ENCODE measurements around the gene ADSL.

ADSL gene

DNA sequence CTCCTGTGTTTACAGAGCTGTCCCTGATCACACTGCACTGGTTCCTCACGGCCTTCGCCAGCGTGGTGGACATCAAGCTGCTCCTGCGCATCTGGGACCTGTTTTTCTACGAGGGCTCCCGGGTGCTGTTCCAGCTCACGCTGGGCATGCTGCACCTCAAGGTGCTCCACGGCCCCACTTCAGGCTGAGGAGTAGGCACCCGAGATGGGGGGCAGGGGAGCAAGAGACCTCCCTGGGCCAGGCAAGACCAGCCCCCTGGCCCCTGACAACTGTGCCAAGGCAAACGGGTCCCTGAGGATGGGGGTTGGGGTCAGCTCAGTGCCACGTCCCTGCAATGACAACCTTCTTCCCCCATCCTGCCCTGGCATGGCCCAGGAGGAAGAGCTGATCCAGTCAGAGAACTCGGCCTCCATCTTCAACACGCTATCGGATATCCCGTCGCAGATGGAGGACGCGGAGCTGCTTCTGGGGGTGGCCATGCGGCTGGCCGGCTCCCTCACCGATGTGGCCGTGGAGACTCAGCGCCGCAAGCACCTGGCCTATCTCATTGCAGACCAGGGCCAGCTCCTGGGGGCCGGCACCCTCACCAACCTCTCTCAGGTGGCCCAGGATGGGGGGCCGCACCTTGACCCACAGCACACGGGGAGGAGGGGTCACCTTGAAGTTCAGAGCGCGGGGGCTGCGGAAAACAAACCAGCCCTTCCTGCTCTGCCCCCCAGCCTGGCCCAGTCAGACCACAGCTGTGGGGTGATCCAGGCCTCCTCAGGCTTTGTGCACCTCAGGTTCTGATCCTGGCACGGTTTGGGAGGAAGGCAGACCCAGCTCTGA is 60.0 kb downstream of the ADSL start:
- DNase-seq, result no peak

DNA sequence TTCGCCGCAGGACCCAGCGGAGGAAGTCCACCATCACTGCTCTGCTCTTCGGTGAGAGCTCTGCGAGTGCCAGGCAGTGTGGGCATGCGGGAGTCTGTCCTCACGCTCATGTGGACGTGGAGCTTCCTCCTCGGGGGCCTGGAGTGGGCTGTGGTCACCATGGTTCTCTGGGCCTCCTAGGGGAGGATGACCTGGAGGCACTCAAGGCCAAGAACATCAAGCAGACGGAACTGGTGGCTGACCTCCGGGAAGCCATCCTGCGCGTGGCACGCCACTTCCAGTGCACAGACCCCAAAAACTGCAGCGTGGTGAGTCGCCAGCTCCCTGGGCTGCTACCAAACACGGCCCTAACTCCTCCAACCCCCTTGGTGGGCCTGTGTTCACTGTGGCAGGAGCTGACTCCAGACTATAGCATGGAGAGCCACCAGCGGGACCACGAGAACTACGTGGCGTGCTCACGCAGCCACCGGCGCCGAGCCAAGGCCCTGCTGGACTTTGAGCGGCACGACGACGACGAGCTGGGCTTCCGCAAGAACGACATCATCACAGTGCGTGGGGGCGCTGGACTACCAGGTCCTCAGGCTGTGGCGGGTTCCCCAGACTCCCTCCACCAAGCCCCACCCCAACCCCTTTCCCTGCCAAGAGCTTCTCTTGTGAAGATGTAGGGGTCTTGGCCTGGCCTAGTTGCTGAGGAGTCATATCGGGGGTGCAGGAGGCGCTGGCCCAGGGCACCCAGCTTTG is 60.9 kb downstream of the ADSL start:
- no peak for DNase-seq

DNA sequence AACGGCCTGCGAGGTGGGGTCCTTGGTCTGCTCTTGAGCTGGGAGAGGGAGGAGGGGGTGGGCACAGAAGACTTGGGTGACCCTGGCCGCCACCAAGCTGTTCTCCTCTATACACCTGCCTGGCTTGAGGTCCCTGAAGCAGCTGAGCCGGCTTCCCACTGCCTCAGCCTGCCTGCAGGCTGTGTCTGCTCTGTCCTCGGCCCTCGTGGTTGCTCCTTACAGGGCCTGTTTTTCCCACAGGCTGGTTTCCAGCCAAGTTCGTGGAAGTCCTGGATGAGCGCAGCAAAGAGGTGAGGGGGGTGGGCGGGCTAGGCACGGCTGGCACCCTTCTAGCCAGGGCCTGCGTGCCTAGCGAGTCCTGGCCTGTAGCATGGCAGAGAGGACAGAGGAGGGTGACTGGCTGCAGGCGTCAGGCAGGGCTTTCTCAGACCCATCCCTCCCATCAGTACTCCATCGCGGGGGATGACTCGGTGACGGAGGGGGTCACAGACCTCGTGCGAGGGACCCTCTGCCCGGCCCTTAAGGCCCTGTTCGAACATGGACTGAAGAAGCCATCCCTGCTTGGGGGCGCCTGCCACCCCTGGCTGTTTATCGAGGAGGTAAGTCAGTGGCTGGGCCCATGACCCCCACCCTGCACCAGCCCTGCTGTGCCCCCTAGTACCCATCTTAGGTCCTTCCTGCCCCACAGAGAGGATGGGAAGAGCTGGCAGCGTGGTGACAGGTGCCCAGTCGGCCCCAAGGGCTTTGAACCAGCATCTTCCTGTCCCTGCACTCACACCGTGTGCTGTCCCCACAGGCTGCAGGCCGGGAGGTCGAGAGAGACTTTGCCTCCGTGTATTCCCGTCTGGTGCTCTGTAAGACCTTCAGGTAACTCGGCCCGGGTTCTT is 61.8 kb downstream of the ADSL start:
- no peak for DNase-seq

DNA sequence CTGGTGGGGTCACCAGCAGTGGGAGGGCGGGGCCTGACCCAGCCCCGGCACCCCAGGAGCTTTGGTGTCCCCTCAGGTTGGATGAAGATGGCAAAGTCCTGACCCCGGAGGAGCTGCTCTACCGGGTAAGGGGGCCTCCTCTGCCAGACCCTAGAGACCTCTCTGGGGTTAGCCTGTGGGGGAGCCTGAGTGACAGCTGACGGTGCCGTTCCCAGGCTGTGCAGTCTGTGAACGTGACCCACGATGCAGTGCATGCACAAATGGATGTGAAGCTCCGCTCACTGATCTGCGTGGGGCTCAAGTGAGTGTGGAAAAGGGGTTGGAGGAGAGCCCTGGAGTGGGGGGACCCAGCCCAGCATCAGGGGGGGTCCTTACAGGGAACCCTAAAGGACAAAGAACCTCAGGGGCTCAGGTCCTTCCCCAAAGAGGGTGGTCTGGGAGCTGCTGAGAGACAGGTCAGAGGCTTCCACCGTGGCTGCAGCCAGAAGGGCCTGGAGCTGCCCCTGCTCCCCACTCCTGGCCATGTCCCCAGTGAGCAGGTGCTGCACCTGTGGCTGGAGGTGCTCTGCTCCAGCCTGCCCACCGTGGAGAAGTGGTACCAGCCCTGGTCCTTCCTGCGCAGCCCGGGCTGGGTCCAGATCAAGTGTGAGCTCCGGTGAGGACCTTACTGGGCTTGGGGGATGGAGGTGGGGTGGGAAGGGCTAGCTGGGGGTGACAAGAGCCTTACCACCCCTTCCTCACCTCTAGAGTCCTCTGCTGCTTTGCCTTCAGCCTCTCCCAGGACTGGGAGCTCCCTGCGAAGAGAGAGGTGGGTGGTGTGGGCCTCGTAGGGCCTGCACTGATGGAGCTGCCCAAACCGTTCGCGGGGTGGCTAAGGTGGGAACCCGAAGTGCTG is 62.7 kb downstream of the ADSL start:
- DNase-seq, result no peak

DNA sequence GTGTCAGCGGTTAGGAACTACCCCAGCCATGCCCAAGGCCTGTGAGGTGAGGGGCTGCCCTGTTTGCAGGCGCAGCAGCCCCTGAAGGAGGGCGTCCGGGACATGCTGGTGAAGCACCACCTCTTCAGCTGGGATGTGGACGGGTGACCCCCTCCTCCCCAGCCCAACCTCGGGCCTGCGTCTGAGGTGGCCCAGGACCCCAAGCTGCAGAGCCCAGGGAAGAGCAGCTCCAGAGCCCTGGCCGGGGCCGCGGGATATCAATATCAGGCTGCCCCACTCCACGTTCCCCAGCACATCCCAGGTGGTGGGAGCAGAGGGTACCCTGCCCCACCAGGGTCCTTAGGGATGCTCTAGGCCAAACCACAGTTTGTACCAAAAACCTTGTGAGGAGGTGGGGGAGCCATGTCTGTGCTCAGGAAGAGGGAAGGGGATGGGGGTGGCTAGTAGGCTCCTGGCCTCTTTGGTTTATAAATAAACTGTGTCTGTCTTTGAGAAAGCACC is 63.4 kb downstream of the ADSL start:
- DNase-seq, result no peak

DNA sequence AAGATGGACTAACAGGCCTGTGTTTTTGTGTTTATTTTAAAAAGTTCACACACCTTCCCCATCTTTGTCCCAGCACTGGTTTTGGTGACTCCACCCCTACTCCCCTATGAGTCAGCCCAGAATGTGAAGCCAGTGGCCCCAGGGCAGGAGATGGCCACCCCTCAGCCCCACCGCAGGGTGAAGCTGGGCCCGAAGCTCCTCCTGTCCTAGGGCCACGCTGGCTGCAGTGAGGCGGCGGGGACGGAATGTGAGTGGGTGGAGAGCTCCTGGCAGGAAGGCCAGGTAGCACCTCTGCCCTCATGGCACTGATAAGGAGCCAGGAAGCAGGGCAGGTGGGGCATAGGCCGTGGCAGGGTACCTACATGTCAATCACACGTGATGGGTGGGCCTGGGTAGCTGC is 64.0 kb downstream of the ADSL start:
- DNase-seq, result no peak

DNA sequence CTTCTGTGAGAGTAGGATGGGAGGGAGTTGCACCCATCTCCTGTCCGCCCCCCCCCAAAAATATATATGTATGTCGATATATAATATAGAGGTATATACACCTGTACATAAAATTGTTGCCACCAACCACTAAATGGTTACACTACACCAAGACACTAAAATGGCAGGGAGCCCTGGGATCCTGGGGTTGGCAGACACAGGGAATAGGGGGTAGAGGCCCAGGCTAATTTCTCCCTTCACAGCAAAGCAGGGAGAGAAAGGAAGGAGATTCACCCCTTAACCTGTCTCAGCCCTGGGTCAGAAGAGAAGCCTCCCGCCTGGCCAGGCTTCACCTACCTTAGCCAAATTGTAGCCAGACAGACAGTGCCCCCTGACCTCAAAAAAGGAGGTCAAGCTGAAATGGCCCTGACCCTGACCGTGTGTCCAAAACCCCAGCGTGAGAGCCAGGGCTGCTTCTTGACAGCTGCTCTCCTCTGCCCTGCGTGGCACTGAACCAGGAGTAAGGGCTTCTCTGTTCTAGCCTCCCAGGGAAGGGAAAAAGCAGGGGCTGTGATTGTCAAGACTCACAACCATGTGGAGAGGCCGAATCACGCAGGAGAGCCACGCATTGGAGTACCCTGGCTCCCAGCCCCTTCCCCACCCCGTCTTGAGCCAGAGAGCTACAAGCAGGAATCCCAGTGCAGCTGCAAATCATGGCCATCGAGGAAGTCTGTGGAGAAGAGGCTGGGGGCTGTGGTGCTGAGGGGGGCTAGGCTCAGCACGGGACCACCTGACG is 64.6 kb downstream of the ADSL start:
- no peak for DNase-seq

DNA sequence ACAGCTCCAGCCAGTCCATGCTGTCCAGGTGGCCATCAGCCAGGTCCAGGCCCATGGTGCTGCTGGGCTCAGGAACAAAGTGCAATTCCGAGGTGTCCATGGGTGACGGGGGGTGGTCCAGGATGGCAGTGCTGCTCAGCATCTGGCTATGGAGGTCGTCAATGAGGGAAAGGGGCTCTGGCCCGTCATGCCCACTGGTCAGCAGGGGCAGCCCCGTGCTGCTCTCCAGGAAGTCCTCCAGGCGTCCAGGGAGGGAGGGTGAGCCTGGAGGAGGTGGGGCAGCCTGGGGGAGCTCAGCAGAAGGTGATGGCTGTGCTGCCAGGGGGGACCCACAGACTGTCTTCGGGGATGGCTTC is 65.2 kb downstream of the ADSL start:
- no peak for DNase-seq

DNA sequence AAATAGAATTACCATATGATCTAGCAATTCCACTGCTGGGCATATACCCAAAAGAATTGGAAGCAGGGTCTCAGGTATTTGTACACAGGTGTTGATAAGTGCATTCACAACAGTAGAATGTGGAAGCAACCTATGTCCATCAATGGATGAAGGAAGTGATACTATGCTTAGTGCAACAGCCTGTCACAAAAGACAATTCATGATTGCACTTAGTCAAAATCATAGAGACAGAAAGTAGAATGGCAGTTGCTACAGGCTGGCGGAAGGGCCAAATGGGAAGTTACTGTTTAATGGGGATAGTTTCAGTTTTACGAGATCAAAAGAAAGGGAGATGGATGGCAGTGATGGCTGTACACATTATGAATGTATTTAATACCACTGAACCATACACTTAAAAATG is 66.1 kb downstream of the ADSL start:
- no peak for DNase-seq

DNA sequence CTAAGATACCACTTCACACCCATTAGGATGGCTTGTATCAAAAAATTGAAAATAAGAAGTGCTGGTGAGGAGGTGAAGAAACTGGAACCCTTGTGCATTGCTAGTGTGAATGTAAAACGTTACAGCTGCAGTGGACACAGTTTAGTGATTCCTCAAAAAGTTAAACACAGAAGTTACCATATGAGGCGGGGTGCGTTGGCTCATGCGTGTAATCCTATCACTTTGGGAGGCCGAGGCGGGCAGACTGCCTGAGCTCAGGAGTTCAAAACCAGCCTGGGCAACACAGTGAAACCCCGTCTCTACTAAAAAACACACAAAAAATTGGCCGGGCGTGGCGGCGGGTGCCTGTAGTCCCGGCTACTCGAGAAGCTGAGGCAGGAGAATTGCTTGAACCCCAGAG is 67.6 kb downstream of the ADSL start:
- no peak for DNase-seq

DNA sequence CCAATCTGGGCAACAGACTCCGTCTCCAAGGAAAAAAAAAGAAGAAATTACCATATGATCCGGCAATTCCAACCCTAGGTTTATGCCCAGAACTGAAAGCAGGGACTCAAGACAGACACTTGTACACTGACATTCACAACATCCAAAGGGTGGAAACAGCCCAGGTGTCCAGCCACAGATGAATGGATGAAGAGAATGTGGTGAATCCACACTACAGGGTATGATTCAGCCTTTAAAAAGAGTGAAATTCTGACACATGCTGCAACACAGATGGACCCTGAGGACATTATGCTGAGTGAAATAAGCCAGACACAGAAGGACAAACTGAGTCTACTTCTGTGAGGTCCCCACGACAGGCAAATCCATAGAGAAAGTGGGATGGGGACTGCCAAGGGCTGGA is 68.0 kb downstream of the ADSL start:
- no peak for DNase-seq

DNA sequence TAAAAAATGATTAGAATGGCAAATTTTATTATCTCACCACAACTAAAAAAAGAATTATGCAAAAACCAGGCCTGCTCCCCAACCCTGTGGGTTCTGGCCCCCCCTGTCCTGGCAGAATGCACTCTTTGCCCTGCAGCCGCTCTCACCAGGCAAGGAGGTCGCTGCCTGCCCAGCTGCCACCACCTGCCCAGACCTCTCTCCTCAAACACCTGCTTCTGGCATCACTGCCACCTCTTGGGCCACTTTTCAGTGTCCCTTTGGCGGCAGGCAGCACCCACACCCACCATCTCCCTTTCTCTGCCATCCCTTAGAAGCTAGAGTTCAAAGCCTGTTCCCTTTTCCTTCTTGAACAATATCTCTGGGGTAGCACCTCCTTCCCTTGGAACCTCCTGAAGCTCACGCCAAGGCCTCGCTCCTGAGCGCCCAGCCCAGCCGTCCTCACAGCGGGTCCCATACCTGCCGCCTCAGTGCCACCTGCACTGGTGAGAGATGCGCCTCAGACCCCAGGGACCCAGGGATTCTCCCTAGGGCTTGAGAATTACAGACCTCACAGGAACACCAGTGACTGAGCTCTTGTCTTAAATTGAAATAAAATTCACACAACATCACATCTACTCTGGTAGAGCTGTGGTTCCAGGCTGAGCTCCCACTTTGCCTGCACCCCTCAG is 68.7 kb downstream of the ADSL start:
- DNase-seq, result no peak

DNA sequence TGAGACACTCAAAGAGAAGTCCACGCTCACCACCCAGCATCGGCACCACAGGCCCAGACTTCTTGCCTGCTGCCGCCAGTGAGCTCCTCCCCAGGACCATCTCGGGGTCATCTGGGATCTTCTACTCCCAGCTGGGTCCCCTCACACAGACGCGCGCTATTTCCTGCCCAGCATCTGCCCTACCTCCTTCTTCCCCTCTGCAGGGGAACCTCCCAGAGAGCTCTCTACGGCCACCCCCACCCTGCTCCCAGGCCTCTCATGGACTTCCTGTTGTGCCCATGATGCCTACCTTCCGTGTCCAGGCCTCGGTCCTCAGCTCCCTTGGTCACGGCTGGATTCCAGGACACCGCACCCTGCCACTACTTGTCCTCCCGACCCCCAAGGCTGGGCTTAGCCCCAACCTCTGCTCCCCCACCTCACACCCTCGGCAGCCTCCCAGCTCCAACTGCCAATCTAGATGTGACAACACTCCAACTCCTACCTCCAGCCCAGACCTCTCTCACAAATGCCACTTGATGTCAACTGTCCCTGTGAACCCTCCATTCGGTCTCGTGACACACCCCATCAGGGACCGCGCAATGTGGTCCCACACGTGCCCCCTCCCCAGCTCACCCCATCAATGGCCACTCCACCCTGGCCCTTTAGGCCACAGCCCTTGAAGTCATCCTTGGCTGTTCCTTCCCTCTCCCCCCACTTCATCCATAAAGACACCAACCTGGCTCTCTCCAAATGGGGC is 69.4 kb downstream of the ADSL start:
- no peak for DNase-seq

DNA sequence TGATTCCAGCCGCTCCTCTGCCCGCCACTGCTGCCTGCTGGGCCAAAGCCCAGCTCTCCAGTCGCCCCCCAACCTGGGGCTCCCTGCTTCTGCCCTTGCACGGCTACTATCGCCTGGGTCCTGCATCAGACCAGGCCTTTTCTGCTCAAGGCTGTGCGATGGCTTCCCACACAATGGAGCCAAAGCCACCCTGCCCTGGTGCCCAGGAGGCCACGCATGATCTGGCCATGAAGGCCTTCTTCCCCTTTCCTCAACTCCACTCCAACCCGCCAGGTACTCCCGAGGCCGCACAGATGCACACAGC is 69.9 kb downstream of the ADSL start:
- no peak for DNase-seq

DNA sequence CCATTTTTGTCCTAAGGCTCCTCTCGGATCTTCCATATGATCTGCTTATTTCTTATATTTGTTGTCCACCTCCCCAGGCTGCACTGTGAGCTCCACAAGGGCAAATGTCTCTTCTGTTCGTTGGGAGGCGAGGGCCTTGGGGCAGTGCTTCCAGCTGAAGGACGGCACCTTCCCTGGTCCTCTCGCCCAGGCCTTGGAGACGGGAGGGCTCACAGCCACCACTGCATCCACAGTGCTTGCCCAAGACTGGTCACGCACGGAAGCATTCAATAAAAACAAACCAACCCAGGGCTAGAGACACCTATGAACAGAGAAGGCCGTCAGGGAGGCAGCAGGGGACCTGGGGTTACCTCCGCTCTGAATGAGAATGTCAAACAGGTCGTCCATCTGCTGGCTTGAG is 70.3 kb downstream of the ADSL start:
- no peak for DNase-seq

DNA sequence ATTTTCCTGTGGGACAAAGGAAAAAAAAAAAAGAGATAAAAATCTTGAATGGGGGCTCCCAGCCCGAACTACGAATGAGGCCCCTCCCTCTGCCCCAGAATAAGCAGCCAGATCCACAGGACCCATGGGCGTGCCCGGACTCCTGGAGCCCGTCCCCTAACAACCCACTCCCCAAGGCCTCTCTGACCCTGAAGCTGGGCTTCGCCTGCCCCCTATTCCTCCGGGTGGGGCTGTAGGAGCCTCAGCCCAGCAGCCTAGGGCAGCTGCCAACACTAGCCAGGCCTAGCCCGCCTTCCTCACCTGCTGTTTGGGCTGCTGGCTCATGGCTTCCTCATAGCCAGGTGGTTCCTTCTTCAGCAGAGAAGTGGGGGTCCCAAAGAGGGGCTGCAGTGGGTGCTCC is 70.7 kb downstream of the ADSL start:
- DNase-seq, result no peak

DNA sequence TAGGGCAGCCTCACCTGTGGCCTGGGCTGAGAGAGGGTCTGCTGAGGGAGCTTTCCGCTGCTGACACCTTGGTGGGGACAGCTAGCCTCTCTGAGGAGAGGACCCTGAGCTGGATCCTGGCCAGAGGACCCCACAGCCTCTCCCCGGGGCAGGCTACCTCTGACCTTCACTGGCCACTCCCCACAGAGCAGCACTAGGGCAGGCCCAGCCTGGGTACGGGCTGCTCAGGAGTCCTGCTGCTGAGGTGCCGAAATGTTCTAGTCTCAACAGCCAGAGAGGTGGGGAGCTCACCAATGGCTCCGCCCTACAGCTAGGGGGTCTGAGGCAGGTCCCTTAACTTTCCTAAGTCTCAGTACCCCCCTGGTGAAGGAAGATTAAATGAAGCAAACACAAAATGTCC is 71.6 kb downstream of the ADSL start:
- DNase-seq, result no peak

DNA sequence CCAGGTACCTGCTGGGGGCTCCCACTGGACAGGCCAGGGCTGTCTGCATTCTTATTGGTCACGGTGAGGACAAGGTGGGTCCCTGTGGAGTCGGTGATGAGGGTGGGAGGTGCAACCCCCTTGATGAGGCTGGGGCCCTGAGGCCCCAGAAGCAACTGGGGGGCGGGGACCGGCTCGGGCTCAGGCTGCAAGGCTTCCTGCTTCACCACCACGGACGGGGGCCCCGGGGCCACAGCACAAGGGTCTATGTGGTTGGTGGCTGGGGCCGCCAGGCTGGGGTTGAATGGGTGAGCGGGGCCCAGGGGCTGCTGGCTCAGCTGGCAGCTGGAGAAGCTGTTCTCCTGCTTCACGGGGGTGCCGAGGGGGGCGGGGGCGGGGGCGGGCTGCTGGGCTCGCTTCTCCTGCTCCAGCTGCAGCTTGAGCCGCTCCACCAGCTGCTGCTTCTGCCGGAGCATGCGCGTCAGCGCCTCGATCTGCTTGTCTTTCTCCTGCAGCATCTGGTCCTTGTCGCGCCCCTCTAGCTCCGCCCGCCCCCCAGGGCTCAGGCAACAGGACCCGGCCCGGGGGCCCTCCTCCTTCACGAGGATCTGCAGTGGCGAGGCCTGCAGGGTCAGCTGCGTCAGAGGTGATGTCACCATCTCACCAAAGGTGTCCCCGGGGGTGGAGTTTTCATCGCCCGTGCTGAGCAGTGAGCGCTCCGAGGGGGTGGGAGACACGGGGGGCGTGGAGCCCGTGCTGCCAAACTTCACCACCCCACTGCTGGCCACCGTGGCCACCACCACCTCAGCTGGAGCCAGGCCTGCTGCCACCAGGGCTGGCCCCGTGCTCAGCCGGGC is 72.3 kb downstream of the ADSL start:
- peak; percentile 82 for DNase-seq

DNA sequence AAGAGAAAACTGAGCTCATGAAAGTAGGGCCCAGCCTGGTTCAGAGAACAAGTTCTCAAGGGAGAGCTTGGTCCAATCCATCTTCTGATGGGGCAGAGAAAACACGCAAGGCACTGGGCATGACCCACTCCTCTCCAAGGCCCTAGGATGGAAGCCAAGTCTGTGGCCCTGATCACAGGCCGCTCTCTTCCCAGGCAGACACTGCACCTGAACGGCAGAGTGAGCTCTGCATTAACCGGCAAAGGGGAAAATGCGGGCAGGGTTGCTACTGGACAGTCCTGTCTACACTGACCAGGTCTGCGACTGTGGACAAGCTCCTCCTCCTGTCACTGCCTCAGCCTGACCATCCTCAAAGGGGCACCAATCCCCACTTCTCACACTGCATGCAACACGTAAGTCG is 73.4 kb downstream of the ADSL start:
- DNase-seq, result no peak

All from NCI-H1092 treated with DMSO at 0.1 percent for 48 hours (cell line).